Tracheal epithelial cell (primary cell): ENCODE measurements around the gene ID3. TPM values are rescaled to one million over a fixed set of nuclear protein-coding genes. Genes with fewer than 3 reads are reported as not detected.

Experiments
- total RNA-seq: library from RNA; depleted of rRNA; stranded (reverse); fragments of >200 nt; gene quantifications from 2 replicates; pipeline ENCODE4 v1.2.1, GENCODE V29; 2014

Gene ID3
- 55.2 and 135 TPM in 2 replicates for total RNA-seq

DNA sequence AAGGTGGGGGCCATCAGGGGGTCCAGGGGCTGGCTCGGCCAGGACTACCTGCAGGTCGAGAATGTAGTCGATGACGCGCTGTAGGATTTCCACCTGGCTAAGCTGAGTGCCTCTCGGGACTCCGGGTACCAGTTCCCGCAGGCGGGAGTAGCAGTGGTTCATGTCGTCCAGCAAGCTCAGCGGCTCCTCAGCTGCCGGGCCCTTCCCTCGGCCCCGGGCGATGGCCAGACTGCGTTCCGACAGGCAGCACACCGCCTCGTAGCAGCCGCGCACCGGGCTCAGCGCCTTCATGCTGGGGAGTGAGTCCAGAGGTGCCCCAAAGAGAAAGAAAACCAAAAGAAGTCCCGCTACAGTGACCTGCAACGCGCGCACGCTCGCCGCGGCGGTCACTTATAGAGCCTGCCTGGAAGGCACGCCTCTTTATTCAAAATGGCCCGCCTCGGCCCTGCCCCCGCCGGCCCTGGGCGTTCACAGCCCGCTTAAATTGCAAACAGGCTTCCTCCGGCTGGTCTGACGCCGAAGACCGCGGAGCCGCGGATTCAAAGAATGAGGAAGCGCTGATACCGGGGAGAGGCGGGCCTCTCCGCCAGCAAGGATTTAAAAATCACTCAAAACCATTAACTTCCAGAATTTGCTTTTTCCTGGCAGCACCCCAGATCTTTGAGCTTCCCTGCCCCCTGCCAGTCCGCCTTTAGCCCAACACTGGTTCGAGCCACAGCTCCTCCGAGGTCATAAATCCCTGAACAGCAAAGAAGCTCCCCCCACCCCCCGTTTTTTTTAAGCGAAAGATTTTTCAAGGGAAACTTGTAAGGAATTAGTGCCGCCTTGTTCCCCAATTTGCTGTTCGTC lies at the start of gene ID3:
Gene ID3 (minus strand): TSS at position 366 of the 849 bp plus-strand sequence. CDS start 75 bp downstream, at position 291.

DNA sequence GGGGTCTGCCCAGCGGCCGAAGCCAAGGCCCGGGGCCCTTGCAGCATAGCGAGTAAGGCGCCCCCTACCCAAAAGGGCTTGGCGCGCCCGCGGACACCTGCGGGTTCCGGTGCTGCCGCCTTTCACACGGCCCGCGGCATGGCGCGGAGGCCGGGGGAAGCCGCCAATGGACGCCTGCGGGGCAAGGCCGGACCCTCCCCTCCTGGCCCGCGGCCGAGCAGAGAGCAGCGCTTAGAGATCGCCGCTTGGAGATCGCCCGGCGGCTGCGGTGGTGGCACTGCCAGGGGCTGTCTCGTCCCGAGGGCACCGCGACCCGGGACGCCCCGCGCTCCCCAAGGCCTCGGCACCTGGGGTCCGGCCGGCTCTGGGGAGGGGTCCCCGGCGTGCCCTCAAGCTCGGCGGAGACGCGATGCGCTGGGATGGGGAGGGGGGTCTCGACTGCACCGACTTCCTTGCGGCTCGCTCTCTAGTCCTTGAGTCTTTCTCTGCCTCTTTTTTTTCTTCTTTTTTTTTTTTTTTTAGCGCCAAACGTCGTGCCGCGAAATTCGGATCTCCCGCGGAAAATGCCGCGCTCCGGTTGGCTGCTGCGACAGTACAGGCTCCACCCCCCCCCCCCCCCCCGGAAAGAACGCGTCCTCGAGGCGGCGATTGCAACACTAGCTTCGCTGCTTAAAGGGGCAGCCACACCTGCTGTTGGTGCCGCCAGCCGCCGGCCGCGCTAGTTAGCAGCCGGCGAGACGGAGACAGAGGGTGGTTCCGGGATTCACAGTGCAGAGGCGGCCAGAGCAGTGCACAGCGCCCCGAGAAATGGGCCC lies 28.3 kb downstream of the ID3 start, which contains the start of gene E2F2:
Gene E2F2 (minus strand): TSS at position 487 of the 815 bp plus-strand sequence. CDS start 440 bp downstream, at position 47.

Other genes with a start within 250 kb of the ID3 start
- gene HNRNPR, start 215.2 kb downstream of the ID3 start, total RNA-seq, result 51.4 and 58.6 TPM in 2 replicates
- 30.4 and 35.8 TPM in 2 replicates for gene ZNF436, start 189.7 kb downstream of the ID3 start, total RNA-seq
- 17.4 and 18.1 TPM in 2 replicates for gene TCEA3, start 134.8 kb downstream of the ID3 start, total RNA-seq
- 4.0 and 13.7 TPM in 2 replicates for gene ASAP3, start 75.3 kb downstream of the ID3 start, total RNA-seq
- gene E2F2, start 28.3 kb downstream of the ID3 start, total RNA-seq, result under 0.01 and 0.24 TPM in 2 replicates
- 1,324 and 1,601 TPM in 2 replicates for gene RPL11, start 132.3 kb upstream of the ID3 start, total RNA-seq
- gene ELOA, start 184.0 kb upstream of the ID3 start, total RNA-seq, result 11.3 and 17.9 TPM in 2 replicates
- gene PITHD1, start 218.9 kb upstream of the ID3 start, total RNA-seq, result 45.1 and 59.9 TPM in 2 replicates
- 59.7 and 132 TPM in 2 replicates for gene LYPLA2, start 231.6 kb upstream of the ID3 start, total RNA-seq
- gene GALE, start 241.3 kb upstream of the ID3 start, total RNA-seq, result 108 and 119 TPM in 2 replicates